HS-27A (cell line): ENCODE measurements around the gene NKAIN2.
"Not testable (repeated sequence)": the region's sequence is repeated elsewhere in the genome, so short reads cannot be mapped to it uniquely, and the experiment has no call there.

Experiments
- DNase-seq: peaks from one replicate; pipeline ENCODE4 v3.0.0-alpha.2; 2012; ENCODE audit warnings: low read depth, missing footprints

The NKAIN2 gene

DNA sequence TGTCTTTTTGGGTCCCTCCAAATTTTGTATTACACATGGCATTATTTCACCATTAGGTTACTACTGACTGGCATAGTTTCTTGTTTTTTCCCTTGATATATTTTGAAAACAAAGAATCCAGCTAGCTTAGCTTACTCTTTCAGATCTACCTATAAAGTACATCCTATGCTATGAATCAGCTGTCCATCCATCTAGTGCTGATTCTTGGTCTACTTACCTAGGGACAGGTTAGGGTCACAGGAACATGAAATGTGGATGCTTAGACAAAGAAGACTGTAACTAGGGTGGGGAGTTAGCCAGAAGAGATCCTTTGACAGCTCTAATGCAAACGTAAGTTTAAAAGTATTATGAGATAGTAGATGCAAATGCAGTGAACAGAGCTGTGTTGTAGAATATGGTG lies 91.7 kb downstream of the NKAIN2 start:
- DNase-seq = no peak

DNA sequence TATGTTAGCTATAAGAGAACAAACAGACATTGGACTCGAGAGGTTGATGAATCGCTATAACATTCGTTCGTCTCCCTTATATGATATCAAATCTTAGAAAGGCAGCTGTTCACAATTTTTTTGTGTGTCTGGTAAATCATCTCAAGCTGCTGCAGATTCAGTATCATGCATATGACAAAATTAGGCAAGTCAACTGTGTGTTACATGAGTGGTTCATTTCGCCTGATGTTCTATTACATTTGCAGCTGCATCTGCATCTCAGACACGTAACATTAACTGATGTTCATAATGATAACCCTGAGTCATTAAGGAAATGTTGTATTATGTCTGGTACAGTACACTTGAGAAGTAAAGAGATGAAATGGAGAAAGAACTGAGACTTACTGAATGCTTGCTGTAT lies 92.1 kb downstream of the NKAIN2 start:
- no peak for DNase-seq

DNA sequence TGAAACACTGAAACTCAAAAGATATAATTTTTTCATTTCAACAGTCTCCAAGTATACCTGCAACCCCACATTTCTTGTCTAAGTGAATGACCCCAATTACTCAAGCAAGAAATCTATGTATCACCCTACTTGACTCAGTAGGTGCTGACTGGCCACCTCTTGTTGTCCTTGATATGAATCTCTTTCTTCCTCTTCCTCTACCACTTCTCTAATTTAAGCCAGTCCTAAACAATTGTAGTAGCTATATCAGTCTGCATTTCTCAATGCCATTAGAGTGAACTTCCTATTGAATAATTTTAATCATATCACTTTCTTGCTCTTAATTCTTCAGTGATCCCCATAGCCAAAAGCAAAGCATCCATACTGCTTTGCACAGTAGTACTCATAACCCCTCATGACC lies 93.2 kb downstream of the NKAIN2 start:
- no peak for DNase-seq

DNA sequence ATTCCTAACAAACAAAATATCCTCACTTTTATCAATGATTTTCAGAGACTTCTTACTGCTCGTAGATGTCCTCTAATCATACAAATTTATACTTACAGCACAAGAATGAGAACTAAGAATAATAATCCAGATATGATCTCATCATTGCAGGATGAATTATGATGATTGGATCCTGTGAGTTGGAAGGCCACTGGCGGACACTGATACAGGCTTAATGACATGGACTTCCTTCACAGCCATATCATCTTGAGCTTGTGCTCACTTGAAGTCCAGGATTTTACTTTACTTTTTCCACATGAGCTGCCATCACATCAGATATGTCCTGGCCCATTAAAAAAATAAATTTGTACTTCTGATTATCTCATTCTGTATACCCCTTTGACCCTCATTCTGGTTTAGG lies 94.3 kb downstream of the NKAIN2 start:
- no peak for DNase-seq

DNA sequence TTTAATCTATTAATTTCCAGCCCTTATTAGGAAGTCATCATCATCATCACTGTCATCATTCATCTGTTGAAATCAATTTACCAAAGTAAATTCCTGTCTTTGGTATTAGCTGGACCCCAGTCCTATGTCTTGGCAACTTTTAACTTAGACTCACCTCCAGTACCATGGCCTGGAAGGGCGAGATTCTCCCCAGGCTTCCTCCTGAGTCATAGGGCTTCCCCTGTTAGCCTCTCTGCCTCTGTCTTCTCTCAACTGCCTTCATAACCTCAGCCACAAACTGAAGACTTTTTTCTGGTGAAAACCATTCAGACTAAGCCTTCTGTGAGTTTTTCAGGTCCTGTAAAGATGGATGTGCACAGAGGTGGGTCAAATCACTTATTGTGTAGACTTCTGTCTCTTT lies 95.0 kb downstream of the NKAIN2 start:
- DNase-seq = no peak

DNA sequence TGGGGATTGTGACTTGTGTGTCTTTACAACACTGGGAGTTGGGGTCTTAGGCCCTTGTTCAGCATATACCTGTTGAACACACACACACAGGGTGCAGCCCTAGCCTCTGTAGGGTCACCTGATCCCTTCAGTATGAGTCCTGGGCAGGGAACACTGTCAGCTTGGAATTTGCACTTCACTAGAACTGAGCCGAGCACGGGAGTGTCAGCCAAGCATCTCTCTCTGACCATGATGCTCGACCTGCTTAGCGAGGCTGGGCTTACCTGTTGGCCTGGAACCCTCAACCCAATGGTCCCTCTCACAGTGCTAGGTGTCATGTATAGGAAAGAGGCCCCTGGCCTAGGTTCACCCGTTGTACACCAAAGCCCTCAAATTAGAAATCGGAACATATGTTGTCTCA lies 96.1 kb downstream of the NKAIN2 start:
- DNase-seq = no peak

DNA sequence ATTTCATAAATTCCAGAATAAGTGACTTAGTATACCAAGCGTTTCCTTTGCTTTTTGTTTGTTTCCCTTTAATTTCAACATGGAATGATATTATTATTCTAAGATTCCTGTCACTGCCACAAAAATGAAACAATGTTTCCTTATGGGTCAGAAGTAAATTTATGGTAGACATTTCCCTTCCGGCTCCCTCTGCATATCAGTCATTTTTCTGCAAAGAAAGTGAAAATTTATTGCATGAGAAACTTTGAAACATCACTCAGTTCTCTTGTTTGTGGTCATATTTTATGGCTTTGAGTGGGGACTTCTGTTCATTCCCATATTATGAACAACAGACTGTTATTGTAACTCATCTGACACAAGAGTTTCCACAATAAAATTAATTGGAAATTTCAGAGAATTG lies 97.8 kb downstream of the NKAIN2 start:
- no peak for DNase-seq

DNA sequence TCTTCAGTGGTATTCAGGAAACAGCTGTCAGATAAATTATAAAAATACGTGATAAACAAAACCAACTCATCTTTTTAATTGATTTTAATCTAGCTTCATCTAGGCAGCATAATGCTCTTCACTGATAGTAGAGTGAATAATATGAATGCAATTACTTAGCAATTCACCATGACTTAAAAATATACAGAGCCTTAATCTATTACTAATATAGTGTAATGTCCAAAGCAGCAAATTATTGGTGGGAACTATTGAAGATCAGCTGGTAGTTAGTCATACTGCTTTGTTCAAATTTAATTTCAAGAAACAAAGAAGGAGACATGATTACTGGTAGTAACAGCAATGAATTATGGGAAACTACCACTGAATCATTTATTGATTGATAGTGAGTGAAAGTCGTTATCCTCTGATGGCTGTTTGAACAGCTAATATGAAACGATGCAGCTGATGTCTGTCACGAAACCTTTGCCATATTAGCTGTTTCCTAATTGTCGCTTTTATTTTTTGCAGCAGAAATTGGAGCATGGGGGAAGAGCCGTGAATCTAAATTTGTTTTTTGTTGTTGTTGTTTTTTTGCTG lies 99.2 kb downstream of the NKAIN2 start:
- no peak for DNase-seq

DNA sequence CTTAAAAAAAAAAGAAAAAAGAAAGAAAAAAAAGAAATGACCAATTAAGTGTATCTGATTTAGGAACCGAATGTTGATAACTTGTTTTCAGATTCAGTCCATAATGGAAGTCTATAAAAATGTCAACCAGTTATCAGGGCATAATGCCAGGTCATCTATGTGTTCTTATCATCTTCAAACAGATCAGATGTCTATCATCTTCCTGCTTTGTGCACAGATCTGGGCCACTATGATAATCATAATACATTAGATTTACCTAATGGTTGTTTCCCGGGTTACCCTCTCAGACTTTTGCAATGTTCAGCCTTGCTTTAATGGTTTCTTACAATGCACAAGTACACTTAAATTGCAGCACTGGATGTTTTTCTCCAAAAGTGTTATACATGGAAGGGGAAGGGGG lies 100.6 kb downstream of the NKAIN2 start:
- DNase-seq = no peak

DNA sequence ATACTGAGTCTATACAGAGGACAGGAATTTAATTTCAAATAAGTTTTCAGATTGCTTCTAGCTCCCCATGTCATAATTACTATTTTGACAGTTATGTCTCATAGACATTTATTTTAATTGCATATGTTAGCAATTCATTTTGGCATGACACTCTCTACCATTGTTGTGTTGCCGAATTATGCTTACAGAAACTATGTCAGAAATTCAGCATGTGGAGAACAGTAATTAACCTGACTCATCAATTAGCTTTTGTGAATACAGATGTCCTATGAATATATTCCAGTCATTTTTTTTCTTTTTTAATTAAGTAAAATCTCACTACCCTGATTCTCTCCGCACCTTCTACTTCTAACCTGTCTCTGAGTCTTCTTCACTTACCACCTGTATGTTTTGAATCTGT lies 105.1 kb downstream of the NKAIN2 start:
- DNase-seq = no peak

DNA sequence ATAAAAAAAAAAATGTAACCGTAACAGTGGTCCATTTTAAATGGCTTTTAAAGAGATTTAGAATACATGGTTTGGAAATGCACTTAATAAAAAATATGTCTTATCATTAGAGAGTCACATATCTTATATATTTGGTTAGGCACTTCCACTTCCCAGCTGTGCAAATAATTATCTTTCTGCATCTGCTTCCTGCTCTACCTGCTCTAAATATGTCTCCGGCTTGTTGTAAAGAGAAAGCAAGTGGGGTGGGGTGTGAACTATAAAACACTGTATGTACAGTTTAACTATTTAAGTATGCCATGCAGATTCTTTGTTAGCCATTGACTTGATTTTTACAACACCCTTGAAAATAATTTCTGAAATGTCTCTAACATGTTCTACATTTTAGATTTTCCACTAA lies 106.3 kb downstream of the NKAIN2 start:
- no peak for DNase-seq

DNA sequence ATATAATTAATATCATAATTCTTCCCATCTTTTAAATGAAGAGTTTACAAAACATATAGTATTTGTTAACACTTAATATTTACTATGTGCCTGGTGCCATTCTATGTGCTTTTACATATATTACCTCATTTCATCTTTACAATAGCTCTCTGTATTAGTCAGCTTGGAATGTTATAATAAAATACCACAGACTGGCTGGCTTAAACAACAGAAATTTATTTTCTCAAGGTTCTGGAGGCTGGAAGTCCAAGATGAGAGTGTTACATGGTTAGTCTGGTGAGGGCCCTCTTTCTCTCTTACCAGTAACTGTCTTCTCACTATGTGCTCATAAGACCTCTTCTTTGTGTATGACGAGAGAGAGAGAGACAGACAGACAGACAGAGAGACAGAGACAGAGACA lies 110.2 kb downstream of the NKAIN2 start:
- no peak for DNase-seq

DNA sequence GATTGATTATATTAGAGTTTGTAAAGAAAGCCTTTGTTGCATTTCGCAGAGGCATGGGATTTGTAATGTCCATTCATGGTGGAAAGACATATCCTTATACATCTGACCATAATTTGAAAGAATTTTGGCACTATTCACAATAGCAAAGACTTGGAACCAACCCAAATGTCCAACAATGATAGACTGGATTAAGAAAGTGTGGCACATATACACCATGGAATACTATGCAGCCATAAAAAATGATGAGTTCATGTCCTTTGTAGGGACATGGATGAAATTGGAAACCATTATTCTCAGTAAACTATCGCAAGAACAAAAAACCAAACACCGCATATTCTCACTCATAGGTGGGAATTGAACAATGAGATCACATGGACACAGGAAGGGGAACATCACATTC lies 119.7 kb downstream of the NKAIN2 start:
- DNase-seq = not testable (repeated sequence)

DNA sequence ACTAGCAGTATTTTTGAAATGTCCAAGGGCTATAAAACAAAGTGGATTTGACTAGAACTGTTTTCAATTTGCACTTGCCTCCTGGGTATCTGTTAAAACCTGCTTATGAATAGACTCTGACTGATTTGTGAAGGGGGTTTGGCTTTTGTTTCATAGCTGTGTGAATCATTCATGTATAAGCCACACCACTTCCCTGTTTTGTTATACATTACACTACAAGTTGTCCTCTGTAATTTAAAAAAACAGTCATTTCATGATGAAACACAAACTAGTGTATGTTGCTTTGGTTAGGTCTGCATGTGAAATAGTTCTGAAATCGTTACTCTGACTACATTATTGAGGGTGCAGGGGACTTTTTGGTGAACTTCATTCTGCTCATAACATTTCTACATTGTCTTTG lies 121.7 kb downstream of the NKAIN2 start:
- no peak for DNase-seq

DNA sequence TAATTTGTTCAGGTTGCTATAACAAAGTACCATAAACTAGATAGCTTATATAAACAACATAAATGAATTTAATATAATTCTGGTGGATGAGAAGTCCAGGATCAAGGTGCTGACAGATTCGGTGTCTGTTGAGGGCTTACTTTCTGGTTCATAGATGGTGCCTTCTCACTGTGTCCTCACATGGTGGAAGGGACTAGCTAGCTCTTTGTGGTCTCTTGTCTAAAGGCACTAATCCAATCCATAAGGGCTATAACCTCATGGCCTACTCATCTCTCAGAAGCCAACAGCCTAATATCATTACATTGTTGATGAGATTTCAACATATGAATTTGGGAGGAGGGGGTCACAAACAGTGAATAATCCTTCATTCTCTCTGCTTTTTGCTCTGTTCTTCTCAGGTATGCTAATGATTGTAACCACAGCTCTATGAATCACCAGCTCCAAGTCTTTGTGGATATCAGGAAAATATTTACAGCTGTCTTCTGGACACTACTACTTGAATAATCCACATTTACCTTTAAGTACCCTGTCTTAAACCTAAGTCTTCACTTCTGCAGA lies 122.3 kb downstream of the NKAIN2 start:
- no peak for DNase-seq

DNA sequence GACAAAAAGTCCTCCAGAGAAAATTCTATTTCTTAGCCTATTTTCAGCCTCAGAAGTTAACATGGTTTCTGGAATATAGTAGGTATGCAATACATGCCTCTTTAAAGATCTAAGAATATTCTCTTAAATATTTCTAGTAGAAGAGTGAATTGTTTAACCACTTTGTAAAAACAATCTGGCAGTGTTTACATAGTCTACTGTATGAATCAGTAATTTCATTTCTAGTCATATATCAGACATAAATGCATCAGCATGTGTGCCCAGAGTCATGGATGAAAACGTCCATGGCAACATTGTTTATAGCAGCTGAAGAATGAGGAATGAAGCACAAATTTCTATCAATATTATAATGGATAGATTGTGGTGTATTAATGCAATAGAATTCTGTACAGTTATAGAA lies 124.9 kb downstream of the NKAIN2 start:
- no peak for DNase-seq

DNA sequence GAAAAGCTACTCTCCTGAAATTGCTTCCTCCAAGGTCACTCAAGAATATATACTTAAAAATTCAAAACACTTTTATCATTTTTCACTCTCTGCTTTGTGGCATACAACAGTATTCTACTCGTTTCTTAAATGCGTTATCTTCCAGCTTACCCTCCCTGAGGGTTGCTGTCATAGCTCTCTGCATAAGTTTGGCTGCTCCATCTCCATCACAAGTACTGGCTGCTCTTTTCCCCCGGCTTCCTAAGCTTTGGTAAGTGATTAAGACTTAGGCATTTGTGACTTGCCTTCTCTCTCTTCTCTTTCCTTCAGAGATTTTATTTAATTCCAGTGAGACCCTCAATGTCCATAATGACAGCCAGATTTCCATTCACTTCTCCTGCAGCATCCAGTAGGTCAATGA lies 128.3 kb downstream of the NKAIN2 start:
- DNase-seq = no peak

DNA sequence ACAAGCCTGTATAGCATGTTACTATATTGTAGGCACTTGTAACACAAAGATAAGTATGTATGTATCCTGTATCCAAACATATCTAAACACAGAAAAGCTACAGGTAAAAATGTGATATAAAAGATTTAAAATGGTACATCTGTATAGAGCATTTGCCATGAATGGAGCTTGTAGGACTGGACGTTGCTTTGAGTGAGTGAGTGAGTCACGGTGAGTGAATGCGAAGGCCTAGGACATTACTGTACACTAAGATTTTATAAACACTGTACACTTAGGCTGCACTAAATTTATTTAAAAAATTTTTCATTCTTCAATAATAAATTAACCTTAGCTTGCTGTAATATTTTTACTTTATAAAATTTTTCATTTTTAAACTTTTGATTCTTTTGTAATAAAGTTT lies 136.9 kb downstream of the NKAIN2 start:
- DNase-seq = no peak

DNA sequence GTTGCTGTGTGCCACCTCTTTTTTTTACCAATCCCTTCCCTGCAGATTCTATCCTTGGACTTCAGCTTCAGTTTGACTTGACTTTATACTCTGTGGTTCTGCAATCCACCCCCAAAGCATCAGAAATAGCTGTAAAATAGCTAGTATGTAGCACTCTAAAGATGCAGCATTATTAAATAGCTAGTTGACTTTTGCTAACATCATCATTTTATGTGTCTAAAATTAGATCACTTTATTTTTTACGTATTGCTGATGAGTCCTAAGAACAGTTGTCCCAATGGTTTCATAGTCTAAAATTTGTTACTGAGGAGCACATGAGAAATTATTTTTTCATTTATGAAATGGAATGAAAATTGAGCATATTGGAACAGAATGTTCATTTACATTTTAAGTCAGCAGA lies 138.2 kb downstream of the NKAIN2 start:
- DNase-seq = no peak

DNA sequence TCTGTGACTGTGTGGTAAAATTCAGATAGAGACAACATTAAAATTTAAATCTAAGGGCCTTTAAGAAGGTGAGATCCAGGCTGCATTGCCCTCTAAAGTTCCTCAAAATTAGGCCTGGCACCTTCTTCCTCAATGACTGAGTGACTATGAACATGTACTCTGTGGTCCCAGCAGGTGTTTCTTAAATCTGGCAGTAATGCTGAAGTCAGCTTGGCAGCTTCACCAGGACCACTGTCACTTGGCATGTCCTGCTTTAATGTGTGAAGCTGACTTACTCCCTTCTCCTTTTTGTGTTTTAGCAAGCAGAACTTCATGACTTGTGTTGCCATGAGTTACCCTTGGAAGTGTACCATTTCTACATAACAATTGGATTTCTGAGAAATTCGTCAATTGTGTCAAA lies 141.7 kb downstream of the NKAIN2 start:
- DNase-seq = no peak

DNA sequence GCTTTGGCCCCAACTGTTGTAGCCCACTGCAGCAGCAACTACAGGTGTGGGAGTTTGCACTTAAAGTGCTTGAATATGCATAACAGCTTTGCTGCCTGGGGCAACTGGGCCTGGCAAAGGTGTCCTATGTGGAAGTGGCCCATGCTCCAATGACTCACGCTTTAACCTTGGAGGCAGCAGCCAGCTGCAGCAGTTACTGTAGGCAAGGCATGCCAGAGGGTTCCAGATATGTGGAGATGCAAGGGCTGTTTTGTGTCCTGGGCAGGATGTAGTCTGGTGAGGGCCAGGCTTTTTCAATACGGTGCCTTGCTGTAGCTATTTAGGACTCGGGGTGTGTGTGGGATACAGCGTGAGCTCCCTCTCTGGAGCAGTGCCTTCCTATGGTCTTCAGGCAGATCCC lies 150.3 kb downstream of the NKAIN2 start:
- DNase-seq = no peak

DNA sequence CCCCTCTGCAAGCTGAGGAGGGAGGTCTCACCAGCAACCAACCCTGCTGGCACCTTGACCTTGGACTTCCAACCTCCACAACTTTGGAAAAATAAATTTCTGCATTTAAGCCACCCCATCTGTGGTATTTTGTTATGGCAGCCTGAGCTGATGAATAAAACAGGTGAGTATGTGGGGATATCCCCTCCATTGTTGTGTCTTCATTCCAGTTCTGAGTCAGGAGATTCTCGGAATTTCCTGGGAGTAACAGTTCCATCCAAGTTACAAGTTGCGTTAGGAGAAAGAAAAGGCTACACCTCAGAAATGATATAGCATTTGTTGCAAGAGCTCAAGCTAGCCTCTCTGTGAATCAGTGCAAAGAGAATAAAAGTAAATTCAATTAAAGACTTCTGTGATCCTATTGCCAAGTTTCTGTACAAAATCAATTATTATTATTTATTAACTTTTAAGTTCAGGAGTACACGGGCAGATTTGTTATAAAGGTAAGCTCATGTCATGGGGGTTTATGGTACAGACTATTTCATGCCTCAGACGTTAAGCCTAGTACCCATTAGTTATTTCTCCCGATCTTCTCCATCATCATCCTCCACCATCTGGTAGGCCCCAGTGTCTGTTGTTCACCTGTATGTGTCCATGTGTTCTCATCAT lies 153.0 kb downstream of the NKAIN2 start:
- no peak for DNase-seq

DNA sequence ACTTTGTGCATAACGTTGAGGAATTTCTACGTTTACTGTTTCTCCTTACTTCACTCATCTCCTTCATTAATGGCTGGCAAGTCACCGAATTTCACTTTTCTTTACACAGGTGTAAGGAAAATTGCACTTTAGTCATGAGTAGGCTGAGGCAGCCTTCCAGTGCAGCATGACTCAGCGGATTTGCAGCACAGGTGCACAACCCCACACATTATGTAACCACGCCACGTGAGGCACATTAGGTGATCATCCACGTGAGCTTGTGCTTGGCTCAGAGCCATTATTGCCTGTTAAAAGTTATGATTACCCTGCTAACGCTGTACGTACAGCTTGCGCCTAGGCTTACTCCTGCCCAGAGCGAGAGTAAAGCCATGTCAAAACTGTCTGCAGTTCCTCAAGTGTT lies 158.8 kb downstream of the NKAIN2 start:
- no peak for DNase-seq

DNA sequence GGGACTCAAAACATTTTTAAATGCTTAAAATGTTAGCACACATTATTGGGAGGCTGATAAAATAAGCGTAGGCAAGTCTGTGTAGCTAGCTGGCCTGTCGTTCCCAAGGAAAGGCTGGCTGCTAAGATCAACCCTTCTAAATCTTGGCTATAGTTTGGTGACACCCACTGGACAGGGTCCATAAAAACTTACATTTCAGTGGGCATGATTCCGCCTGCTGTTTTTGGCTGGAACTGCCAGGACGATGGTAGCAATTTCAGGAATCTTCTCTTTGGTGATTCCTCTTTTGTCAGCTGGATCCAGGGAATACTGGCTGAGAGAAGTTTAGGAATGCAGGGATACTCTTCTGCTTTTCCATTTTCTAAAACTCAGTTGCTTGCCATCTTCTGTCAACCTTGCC lies 162.2 kb downstream of the NKAIN2 start:
- DNase-seq = no peak
